ENCODE data around the gene TCEANC2. TPM values are rescaled to one million over a fixed set of nuclear protein-coding genes. Genes with fewer than 3 reads are reported as not detected.

Gene TCEANC2
- total RNA-seq, 1 donor from 2014 or later = 6.7 TPM

GRCh38 chr1:54136269-54136896 lies 83.0 kb downstream of the TCEANC2 start:
- DNase-seq (ENCODE audit: low spot score, unreplicated experiment) = no peak
- Mint-ChIP-seq H3K27me3 (peaks cover 8% of the 10 kb centered on the region), H3K9me3 (ENCODE audit: low read depth) (no peaks in the 10 kb centered on the region), H3K27ac (no peak overlapping the region), H3K36me3 (ENCODE audit: insufficient read depth) (no peaks in the 10 kb centered on the region), H3K4me1 (ENCODE audit: low read depth) (peaks cover 13% of the 10 kb centered on the region), H3K4me3 (ENCODE audit: low read depth) (no peak overlapping the region)
- TF ChIP-seq CTCF (IDR thresholded peaks at IDR 0.05; ENCODE audit: unreplicated experiment) = no peak

DNA sequence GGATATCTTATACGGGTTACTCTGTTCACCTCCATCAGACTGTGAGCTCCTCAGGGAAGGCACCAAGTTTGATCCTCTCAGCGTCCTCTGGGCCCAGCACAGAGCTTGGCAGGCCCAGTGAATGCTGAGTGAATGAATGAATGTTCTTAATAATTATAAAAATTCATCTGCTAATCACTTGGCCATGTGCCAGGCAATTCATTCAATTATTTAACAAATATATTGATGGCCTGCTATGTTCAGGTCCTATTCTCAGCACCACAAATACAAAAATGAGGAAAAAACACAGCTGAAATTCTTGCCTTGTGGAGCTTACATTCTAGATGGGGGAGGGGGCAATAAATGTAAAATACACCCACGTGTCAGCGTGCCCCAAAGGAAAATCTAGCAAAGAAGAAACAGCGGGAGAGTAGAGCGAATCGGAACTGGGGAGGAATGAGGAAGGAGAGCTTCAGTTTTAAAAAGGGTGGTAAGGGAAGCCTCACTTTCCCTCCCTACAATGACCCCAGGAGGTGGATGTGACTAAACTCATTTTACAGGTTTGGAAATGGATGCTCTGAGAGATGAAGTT lies 83.6 kb downstream of the TCEANC2 start:
- H3K36me3 Mint-ChIP-seq (ENCODE audit: insufficient read depth) = no peaks in the 10 kb centered on the region
- H3K27me3 Mint-ChIP-seq = peaks cover 4% of the 10 kb centered on the region
- TF ChIP-seq CTCF (IDR thresholded peaks at IDR 0.05; ENCODE audit: unreplicated experiment) = no peak
- no peak overlapping the region for H3K4me3 Mint-ChIP-seq (ENCODE audit: low read depth)
- H3K9me3 Mint-ChIP-seq (ENCODE audit: low read depth) = no peaks in the 10 kb centered on the region
- peaks cover 16% of the 10 kb centered on the region for H3K4me1 Mint-ChIP-seq (ENCODE audit: low read depth)
- no peak for DNase-seq (ENCODE audit: low spot score, unreplicated experiment)
- peak overlapping the region; percentile 69 for H3K27ac Mint-ChIP-seq

GRCh38 chr1:54137534-54138061 lies 84.2 kb downstream of the TCEANC2 start:
- Mint-ChIP-seq H3K36me3 (ENCODE audit: insufficient read depth) (no peaks in the 10 kb centered on the region), H3K27me3 (peaks cover 4% of the 10 kb centered on the region), H3K4me3 (ENCODE audit: low read depth) (no peak overlapping the region), H3K4me1 (ENCODE audit: low read depth) (peaks cover 16% of the 10 kb centered on the region), H3K9me3 (ENCODE audit: low read depth) (no peaks in the 10 kb centered on the region), H3K27ac (peak overlapping the region; percentile 69)
- no peak for DNase-seq (ENCODE audit: low spot score, unreplicated experiment)
- no peak for TF ChIP-seq CTCF (IDR thresholded peaks at IDR 0.05; ENCODE audit: unreplicated experiment)

DNA sequence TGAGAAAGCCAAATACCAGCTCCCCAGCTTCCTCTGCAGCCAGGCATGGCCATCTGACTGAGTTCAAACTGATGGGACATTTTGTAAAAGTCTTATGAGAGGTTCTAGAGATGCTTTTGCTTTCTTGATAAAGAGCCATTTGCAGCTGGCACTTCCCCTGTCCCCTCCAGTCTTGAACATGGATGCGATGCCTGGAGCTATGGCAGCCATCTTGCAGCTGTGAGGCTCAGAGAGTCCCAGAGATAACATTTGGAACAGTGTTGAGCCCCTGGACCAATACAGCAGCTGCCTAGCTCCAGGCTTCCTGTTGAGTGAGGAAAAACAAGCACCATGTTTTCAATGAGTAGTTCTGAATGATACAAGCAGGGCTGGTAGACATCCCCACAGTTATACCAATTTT lies 85.6 kb downstream of the TCEANC2 start:
- TF ChIP-seq CTCF (IDR thresholded peaks at IDR 0.05; ENCODE audit: unreplicated experiment) = no peak
- Mint-ChIP-seq H3K27me3 (peaks cover 4% of the 10 kb centered on the region), H3K27ac (no peak overlapping the region), H3K4me3 (ENCODE audit: low read depth) (no peak overlapping the region), H3K4me1 (ENCODE audit: low read depth) (peaks cover 16% of the 10 kb centered on the region), H3K36me3 (ENCODE audit: insufficient read depth) (no peaks in the 10 kb centered on the region), H3K9me3 (ENCODE audit: low read depth) (no peaks in the 10 kb centered on the region)
- DNase-seq (ENCODE audit: low spot score, unreplicated experiment) = no peak

GRCh38 chr1:54139711-54140110 lies 86.3 kb downstream of the TCEANC2 start:
- Mint-ChIP-seq H3K27ac (no peak overlapping the region), H3K4me3 (ENCODE audit: low read depth) (no peak overlapping the region), H3K27me3 (peaks cover 4% of the 10 kb centered on the region), H3K9me3 (ENCODE audit: low read depth) (no peaks in the 10 kb centered on the region), H3K36me3 (ENCODE audit: insufficient read depth) (no peaks in the 10 kb centered on the region), H3K4me1 (ENCODE audit: low read depth) (peaks cover 16% of the 10 kb centered on the region)
- no peak for TF ChIP-seq CTCF (IDR thresholded peaks at IDR 0.05; ENCODE audit: unreplicated experiment)
- DNase-seq (ENCODE audit: low spot score, unreplicated experiment) = no peak
